GM19023 (cell line): ENCODE measurements around the gene CAP2.
"Not testable (repeated sequence)": the region's sequence is repeated elsewhere in the genome, so short reads cannot be mapped to it uniquely, and the experiment has no call there.

Experiments used
- ATAC-seq: cut with Tn5 transposase; IDR thresholded peaks from one replicate; pipeline ENCODE4 v1.9.1; 2021; ENCODE audit warnings: mild to moderate bottlenecking, moderate library complexity; ENCODE audit not compliant: unreplicated experiment

The CAP2 gene

GRCh38 chr6:17565399-17565798, 172.0 kb downstream of the CAP2 start:
- no peak for ATAC-seq

GRCh38 chr6:17574866-17575560, 181.6 kb downstream of the CAP2 start:
- ATAC-seq, result no peak

DNA sequence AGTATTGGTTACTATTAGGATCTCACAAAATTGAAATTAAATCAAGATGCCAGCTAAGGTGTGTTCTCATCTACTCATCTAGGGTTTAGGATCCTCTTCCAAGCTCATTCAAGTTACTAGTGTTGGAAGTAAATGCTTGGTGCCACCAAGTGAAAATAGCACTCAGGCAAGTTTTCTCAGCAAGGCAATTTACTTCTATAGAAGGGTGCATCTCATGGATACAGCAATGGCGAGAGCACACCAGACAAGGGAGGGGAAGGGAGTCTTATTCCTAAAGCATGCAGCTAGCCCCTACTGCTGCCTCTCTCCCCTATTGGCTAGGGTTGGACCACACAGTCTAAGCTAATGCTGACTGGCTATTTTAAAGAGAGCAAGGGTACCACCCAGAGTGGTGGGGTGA, 183.7 kb downstream of the CAP2 start:
- ATAC-seq, result no peak

- peak; percentile 58 for ATAC-seq
Observed at GRCh38 chr6:17580518-17581048, 187.2 kb downstream of the CAP2 start.

- ATAC-seq, result not testable (repeated sequence)
Observed at GRCh38 chr6:17581282-17581681, 187.9 kb downstream of the CAP2 start.

- no peak for ATAC-seq
Observed at GRCh38 chr6:17583811-17584210, 190.4 kb downstream of the CAP2 start.

GRCh38 chr6:17584241-17584803, 190.9 kb downstream of the CAP2 start:
- peak; percentile 42 for ATAC-seq

GRCh38 chr6:17585766-17586490, 192.5 kb downstream of the CAP2 start:
- no peak for ATAC-seq

DNA sequence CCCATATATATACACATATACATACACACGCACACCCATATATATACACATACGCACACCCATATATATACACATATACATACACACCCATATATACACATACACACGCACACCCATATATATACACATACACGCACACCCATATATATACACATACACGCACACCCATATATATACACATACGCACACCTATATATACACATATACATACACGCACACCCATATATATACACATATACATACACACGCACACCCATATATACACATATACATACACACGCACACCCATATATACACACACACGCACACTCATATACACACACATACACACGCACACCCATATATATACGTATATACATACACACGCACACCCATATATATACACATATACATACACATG, 193.2 kb downstream of the CAP2 start:
- not testable (repeated sequence) for ATAC-seq

DNA sequence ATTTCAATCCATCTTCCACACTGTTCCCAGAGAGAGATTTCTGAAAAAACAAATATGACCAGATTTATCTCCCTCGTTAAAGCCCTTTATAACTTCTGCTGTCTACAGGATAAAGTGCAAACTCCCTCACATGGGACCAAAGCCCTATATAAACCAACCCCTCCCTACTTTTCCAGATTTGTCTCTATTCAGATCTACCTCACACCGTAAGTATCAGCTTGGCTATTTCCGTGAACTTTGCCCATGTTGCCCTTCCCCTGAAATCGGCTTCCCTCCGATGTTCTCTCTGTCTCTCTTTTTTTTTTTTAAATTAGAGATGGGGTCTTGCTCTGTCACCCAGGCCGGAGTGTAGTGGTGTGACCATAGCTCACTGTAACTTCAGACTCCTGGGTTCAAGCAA, 194.6 kb downstream of the CAP2 start:
- no peak for ATAC-seq

GRCh38 chr6:17589406-17590096, 196.2 kb downstream of the CAP2 start:
- no peak for ATAC-seq

GRCh38 chr6:17591287-17591686, 197.9 kb downstream of the CAP2 start:
- ATAC-seq, result no peak

GRCh38 chr6:17593246-17593645, 199.9 kb downstream of the CAP2 start:
- no peak for ATAC-seq

DNA sequence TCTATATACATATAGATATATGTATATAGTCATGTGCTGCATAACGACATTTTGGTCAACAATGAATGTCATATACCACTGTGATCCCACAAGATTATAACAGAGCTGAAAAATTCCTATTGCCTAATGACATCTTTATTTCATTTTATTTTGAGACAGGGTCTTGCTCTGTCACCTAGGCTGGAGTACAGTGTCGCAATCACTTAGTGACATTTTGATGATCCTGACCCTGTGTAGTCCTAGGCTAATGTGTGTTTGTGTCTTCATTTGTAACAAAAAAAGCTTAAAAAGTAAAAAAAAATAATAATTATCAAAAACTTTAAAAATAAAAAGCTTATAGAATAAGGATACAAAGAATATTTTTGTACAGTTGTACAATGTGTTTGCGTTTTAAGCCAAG, 202.7 kb downstream of the CAP2 start:
- no peak for ATAC-seq

- peak; percentile 90 for ATAC-seq
Observed at GRCh38 chr6:17599877-17600526, 206.6 kb downstream of the CAP2 start, which contains the start of gene FAM8A1. Gene FAM8A1, plus strand, starts transcription at chr6:17600302. Its CDS starts 108 bp downstream, at chr6:17600410.

DNA sequence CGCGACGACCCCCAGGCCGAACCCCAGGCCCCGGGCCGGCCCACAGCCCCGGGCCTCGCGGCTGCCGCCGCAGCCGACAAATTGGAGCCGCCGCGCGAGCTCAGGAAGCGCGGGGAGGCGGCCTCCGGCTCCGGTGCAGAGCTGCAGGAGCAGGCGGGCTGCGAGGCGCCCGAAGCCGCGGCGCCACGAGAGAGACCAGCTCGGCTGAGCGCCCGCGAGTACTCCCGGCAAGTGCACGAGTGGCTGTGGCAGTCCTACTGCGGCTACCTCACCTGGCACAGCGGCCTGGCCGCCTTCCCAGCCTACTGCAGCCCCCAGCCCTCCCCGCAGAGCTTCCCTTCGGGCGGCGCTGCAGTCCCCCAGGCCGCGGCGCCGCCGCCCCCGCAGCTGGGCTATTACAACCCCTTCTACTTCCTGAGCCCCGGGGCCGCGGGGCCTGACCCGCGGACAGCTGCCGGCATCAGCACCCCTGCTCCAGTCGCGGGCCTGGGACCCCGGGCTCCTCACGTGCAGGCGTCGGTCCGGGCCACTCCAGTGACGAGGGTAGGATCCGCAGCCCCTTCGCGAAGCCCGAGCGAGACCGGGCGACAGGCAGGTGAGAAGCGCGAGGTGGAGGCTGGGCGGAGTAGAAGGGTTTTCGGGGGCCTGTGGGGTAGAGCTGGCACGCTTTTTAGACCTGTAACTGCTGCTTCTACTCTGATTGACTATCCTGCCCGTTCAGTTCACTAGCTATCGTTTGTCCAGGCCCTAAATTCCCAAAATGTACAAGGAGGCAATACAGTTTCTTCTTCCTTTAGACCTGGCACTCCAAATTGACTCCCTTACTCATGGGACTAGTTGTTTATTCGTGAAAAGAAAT, 207.4 kb downstream of the CAP2 start:
- peak; percentile 52 for ATAC-seq

DNA sequence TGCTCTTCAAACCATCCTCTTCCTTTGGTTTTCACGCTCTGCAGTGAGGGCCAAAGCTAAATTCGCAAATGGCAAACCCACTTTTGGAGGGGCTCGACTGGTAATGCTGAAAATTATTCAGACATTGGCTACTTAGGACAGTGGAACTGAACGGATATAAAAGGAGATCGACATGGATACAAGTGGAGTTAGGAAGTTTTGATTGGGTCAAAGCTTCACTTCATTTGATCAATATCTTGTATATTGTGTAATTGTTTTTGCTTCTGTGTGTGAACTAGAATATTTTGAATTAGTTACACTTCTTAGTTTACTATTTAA, 207.9 kb downstream of the CAP2 start:
- no peak for ATAC-seq

- no peak for ATAC-seq
Observed at GRCh38 chr6:17602888-17603287, 209.5 kb downstream of the CAP2 start.

DNA sequence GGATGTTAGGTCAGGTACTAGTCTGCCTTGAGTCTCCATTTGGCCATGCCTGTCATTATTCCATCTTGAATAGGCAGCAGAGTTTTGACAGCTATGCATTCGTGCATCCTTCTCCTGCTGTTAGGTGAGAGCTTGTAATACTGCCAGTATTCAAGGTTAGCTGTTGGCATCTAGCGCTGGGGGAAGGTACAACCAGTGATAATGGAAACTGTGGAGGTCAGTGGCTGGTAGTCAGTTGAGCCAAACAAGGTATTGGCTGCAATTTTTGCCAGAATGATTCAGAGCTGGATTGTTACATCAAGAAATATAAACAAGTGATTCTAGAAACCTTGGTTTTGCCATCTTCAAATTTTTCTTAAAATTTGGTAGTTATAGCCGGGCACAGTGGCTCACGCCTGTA, 213.2 kb downstream of the CAP2 start:
- ATAC-seq, result no peak
